Measurements from ENCODE around the gene ITFG1.
"Not testable (repeated sequence)": the region's sequence is repeated elsewhere in the genome, so short reads cannot be mapped to it uniquely, and the experiment has no call there.

Gene ITFG1

DNA sequence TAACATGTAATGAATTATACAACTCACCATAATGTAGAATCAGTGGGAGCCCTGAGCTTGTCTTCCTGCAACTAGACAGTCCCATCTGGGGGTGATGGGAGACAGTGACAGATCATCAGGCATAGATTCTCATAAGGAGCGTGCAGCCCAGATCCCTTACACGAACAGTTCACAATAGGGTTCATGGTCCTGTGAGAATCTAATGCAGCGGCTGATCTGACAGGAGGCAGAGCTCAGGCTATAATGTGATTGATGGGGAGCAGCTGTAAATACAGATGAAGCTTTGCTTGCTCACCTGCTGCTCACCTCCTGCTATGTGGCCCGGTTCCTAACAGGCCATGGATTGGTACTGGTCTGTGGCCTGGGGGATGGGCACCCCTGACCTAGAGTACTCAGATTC, 257.4 kb downstream of the ITFG1 start:
- DNase-seq; H3K36me3 Mint-ChIP-seq (ENCODE audit: insufficient read depth); H3K9me3 Mint-ChIP-seq; H3K4me1 Mint-ChIP-seq (ENCODE audit: low read depth in 2 of 2); ATAC-seq (replicated peaks); H3K27me3 Mint-ChIP-seq; H3K4me3 Mint-ChIP-seq; H3K27ac Mint-ChIP-seq: not testable (repeated sequence)

DNA sequence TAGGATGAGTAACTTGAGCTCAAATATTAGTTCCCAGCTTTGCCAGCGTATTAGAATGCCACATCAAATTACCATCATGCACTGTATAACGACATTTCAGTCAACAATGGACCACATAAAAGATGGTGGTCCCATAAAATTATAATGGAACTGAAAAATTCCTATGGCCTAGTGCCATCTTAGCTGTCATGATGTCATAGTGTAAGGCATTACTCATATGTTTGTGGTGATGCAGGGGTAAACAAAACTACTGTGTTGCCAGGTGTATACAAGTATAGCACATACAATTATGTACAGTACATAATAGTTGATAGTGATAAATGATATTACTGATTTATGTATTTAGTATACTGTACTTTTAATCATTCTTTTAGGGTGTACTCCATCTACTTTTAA, 262.7 kb downstream of the ITFG1 start:
- Mint-ChIP-seq H3K4me3 (no peak overlapping the region), H3K9me3 (no peaks in the 10 kb centered on the region), H3K4me1 (ENCODE audit: low read depth in 2 of 2) (no peaks in the 10 kb centered on the region), H3K36me3 (ENCODE audit: insufficient read depth) (no peaks in the 10 kb centered on the region), H3K27ac (no peak overlapping the region), H3K27me3 (no peaks in the 10 kb centered on the region)
- DNase-seq: no peak
- ATAC-seq (replicated peaks): no peak

DNA sequence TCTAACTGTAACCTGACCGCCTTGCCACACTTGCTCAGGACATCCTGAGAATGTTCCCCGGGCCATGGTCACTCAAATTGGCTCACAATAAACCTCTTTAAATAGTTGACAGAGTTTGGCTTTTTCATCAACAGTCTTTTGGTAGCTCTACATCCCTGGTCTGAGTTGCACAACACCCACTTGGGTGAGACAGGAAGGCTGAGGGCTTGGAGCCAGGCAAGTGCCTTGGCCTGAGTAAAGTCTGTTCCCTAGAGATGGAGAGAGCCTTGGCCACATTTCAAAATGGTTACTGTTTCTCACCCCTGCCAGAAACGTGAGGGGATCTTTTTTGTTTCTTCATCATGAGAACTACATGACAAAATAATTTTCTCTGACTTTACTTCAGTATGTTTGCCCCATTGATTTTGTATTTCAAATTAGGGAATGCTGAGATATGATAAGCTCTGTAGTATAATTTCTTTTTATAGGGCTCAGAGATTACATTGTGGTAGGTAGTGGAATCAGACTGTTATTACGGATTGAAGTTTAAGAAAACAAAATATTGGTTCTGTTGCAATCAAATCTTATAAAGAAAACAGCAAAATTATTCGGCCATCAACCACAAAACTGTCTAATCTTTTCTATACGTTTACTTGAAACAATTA, 263.2 kb downstream of the ITFG1 start:
- no peaks in the 10 kb centered on the region for H3K9me3 Mint-ChIP-seq

DNA sequence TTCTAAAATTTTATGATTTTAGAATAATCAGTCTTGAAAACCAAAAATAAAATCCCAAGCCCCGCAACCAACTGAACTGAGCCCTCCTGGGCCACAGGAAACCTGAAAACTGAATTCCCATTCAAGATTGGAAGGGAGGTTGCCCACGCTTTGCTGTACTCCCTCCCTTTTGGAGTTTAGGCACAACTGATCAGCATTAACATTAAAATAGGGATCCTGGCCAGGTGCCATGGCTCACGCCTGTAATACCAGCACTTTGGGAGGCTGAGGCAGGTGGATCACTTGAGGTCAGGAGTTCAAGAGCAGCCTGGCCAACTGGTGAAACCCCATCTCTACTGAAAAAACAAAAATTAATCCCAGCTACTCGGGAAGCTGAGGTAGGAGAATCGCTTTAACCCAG, 264.4 kb downstream of the ITFG1 start:
- no peak for ATAC-seq (replicated peaks)
- Mint-ChIP-seq H3K27me3 (no peaks in the 10 kb centered on the region), H3K27ac (no peak overlapping the region), H3K9me3 (no peaks in the 10 kb centered on the region), H3K36me3 (ENCODE audit: insufficient read depth) (peaks cover under 1% of the 10 kb centered on the region), H3K4me1 (ENCODE audit: low read depth in 2 of 2) (no peaks in the 10 kb centered on the region), H3K4me3 (no peak overlapping the region)
- no peak for DNase-seq

More for the DNA sequence above, 263.2 kb downstream of the ITFG1 start:
- no peaks in the 10 kb centered on the region for H3K27me3 Mint-ChIP-seq
- H3K4me1 Mint-ChIP-seq (ENCODE audit: low read depth in 2 of 2): no peaks in the 10 kb centered on the region
- no peak overlapping the region for H3K27ac Mint-ChIP-seq
- ATAC-seq (replicated peaks) (no peak), DNase-seq (no peak)
- H3K4me3 Mint-ChIP-seq: no peak overlapping the region
- no peaks in the 10 kb centered on the region for H3K36me3 Mint-ChIP-seq (ENCODE audit: insufficient read depth)

DNA sequence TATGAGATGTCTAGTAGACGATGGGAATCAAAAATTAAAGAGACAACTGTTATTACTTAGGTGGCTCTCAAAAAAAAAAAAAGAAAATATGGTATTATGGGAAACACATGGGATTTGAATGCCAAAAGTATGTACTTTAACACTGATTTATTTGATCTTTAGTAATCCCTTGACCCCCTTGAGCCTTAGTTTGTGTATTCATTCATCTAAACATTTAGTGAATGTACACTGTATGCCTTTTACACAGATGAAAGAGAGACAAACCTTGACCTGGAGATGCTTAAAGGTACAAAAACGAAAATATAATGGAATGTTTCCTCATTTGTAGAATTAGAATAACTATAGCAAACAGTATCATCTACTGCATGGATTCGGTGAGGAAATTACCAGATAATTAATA, 278.5 kb downstream of the ITFG1 start:
- Mint-ChIP-seq H3K4me1 (ENCODE audit: low read depth in 2 of 2) (peaks cover 0 to 5% of the 10 kb centered on the region in 2 donors), H3K27ac (no peak overlapping the region), H3K9me3 (no peaks in the 10 kb centered on the region), H3K36me3 (ENCODE audit: insufficient read depth) (no peaks in the 10 kb centered on the region), H3K27me3 (no peaks in the 10 kb centered on the region), H3K4me3 (no peak overlapping the region)
- DNase-seq (no peak), ATAC-seq (replicated peaks) (no peak)

DNA sequence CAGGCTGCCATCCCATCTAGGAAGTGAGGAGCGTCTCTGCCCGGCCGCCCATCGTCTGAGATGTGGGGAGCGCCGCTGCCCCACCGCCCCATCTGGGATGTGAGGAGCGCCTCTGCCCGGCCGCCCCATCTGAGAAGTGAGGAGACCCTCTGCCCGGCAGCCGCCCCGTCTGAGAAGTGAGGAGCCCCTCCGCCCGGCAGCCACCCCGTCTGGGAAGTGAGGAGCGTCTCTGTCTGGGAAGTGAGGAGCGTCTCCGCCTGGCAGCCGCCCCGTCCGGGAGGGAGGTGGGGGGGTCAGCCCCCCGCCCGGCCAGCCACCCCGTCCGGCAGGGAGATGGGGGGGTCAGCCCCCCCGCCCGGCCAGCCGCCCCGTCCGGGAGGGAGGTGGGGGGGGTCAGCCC, 279.8 kb downstream of the ITFG1 start:
- H3K4me1 Mint-ChIP-seq (ENCODE audit: low read depth in 2 of 2); ATAC-seq (replicated peaks); H3K27me3 Mint-ChIP-seq; H3K27ac Mint-ChIP-seq; H3K36me3 Mint-ChIP-seq (ENCODE audit: insufficient read depth); DNase-seq; H3K9me3 Mint-ChIP-seq; H3K4me3 Mint-ChIP-seq: not testable (repeated sequence)

DNA sequence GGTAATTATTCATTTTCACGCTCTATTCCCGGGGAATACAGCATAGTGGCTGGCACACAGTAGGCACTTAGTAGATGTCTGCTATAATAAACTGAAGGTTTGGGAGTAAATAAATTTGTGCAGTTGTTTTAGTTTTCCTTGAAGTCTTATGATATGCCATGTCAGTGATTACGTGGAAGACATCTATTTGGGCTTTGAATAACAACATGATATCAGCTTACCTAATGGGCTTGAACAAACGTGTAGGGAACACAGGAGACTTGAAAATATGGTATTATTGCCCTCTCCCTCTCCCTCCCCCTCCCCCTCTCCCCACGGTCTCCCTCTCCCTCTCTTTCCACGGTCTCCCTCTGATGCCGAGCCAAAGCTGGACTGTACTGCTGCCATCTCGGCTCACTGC, 280.8 kb downstream of the ITFG1 start:
- Mint-ChIP-seq H3K36me3 (ENCODE audit: insufficient read depth) (no peaks in the 10 kb centered on the region), H3K4me1 (ENCODE audit: low read depth in 2 of 2) (peaks cover 0 to 3% of the 10 kb centered on the region in 2 donors), H3K4me3 (no peak overlapping the region), H3K27ac (peak overlapping the region in 1 of 2 donors; percentile 59), H3K9me3 (no peaks in the 10 kb centered on the region), H3K27me3 (no peaks in the 10 kb centered on the region)
- DNase-seq (no peak), ATAC-seq (replicated peaks) (no peak)

DNA sequence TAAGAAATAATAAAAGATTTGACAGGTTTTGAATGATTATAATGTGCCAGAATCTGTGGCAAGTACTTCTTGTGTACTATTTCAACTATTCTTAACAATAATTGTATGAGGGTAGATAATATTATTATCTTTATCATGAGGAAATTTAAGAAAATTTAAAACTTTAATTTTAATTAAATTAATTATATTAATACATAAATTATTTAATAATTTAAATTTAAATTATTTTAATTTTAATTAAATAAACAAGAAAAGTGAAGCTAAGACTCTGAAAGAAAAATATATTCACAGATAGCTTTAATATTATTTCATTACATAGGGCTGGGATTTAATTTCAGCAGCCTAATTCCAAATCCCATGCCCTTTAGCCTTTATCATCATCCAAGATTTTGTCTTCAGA, 285.7 kb downstream of the ITFG1 start:
- no peak overlapping the region for H3K4me3 Mint-ChIP-seq
- H3K27ac Mint-ChIP-seq: no peak overlapping the region
- H3K4me1 Mint-ChIP-seq (ENCODE audit: low read depth in 2 of 2): peaks cover 2 to 7% of the 10 kb centered on the region in 2 donors
- DNase-seq: no peak
- H3K9me3 Mint-ChIP-seq: no peaks in the 10 kb centered on the region
- no peak for ATAC-seq (replicated peaks)
- no peaks in the 10 kb centered on the region for H3K27me3 Mint-ChIP-seq
- no peaks in the 10 kb centered on the region for H3K36me3 Mint-ChIP-seq (ENCODE audit: insufficient read depth)

DNA sequence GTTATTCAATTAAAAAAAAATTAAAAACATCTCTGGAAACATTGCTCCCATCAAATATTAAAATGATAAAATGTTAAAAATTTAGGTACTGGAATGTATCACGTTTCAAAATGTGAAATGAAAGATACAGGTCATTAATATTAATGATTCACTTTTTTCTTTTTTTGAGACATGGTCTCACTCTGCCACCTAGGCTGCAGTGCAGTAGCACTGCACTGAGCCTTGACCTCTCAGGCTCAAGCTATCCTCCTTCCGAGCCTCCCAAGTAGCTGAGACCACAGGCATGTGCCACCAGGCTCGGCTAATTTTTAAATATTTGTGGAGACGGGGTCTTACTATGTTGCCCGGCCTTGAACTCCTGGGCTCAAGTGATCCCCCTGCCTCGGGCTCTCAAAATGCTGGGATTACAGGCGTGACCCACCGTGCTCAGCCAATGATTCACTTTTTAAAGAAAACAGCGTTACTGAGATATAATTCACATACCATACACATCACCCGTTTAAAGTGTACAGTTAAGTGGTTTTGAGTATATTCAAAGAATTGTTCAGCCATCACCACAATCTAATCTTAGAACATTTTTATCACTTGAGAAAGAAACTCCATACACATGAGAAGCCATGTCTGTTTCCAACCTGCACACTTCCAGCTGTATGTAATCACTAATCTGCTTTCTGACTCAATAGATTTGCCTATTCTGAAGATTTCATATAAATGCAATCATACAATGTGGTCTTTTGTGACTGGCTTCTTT, 298.0 kb downstream of the ITFG1 start:
- Mint-ChIP-seq H3K27ac (no peak overlapping the region), H3K4me1 (ENCODE audit: low read depth in 2 of 2) (no peaks in the 10 kb centered on the region), H3K27me3 (no peaks in the 10 kb centered on the region)

DNA sequence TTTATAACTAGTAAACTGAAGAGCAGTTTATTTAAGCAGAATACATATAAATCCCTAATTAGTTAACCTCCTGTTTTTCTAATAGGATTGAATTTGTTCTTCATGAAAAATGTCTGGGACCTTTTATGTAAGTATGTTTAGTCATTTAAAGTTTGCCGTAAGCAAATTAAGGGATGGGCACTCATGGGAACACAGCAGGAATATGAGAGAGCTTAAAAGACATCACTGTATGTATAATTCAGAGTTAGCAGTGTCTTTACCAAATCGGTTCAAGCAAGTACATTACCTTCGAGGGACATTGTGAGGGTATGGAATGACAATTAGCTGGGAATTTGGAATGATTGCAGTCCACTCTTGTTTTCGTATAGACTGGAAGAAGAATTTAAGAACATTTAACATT, 299.4 kb downstream of the ITFG1 start:
- ATAC-seq (replicated peaks) (no peak), DNase-seq (no peak)
- Mint-ChIP-seq H3K27ac (no peak overlapping the region), H3K36me3 (ENCODE audit: insufficient read depth) (peaks cover 13% of the 10 kb centered on the region), H3K9me3 (no peaks in the 10 kb centered on the region), H3K4me3 (no peak overlapping the region), H3K4me1 (ENCODE audit: low read depth in 2 of 2) (no peaks in the 10 kb centered on the region), H3K27me3 (no peaks in the 10 kb centered on the region)

More for the DNA sequence above, 298.0 kb downstream of the ITFG1 start:
- no peaks in the 10 kb centered on the region for H3K9me3 Mint-ChIP-seq
- no peak overlapping the region for H3K4me3 Mint-ChIP-seq
- DNase-seq: no peak
- ATAC-seq (replicated peaks): no peak
- H3K36me3 Mint-ChIP-seq (ENCODE audit: insufficient read depth): peaks cover 13% of the 10 kb centered on the region

DNA sequence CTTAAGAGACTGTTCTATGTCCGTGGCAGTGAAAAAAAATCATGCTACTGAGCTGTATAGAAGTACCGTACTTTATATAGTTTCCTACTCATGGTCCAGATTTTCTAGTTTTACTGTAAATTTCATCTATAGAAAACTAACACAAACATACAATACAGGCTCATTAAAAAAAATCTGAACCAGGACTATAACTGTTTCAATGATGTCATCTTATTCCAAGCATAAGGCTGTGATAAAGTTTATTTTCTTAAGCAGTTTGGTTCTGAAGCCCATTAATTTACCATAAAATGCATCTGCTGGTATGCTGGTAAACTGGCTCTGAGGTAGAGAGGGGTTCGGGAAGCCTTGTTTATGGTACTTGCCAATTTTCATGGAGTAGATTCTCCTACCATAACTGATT, 300.4 kb downstream of the ITFG1 start:
- Mint-ChIP-seq H3K27ac (no peak overlapping the region), H3K4me3 (no peak overlapping the region), H3K4me1 (ENCODE audit: low read depth in 2 of 2) (no peaks in the 10 kb centered on the region), H3K27me3 (no peaks in the 10 kb centered on the region), H3K36me3 (ENCODE audit: insufficient read depth) (peaks cover 13% of the 10 kb centered on the region), H3K9me3 (no peaks in the 10 kb centered on the region)
- DNase-seq (no peak), ATAC-seq (replicated peaks) (no peak)

DNA sequence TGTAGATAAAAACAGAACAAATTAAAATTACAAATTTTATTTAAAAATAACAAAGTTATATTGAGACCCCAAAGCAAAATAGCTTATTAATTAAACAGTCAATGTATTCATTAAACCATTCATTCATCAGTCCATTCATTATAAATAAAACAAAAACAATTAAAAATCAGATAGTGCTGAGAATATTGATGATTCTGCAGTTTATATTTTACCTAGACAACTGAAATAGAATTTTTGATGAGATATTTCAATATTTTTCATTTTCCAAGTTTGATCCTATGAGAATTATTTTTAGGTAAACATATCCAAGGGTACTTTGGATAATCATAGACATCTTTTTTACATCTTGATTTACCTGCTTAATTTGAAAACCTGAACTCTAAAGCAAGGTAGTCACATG, 301.9 kb downstream of the ITFG1 start:
- Mint-ChIP-seq H3K27me3 (no peaks in the 10 kb centered on the region), H3K9me3 (no peaks in the 10 kb centered on the region), H3K36me3 (ENCODE audit: insufficient read depth) (peaks cover 13% of the 10 kb centered on the region), H3K27ac (no peak overlapping the region), H3K4me1 (ENCODE audit: low read depth in 2 of 2) (no peaks in the 10 kb centered on the region), H3K4me3 (no peak overlapping the region)
- ATAC-seq (replicated peaks) (no peak), DNase-seq (no peak)

DNA sequence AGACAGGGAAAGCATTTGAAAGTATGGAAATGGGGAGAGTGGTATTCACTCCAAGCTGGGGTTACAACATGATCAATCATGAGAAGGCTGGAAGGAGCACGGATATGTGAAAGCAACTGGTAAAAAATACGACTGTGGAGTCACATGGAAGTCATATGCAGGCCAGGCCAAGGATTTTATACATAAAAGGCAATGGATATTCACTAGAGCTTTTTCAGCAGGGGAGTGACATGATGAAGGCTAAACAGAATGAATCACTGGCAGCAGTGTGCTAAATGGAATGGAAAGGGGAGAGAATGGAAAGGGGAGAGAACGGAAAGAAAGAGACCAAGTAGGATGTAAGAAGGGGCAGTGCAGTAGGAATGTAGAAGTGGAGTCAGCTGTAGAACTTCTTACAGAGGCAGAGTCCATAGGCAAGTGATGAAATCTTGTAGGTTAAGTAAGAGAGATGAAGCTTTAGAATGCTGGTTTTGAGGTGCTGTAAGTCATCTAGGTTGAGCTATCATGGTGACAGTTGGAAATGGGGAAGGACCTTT, 304.1 kb downstream of the ITFG1 start:
- no peak for ATAC-seq (replicated peaks)
- no peak for DNase-seq
- Mint-ChIP-seq H3K4me3 (no peak overlapping the region), H3K4me1 (ENCODE audit: low read depth in 2 of 2) (no peaks in the 10 kb centered on the region), H3K27ac (no peak overlapping the region), H3K9me3 (no peaks in the 10 kb centered on the region), H3K36me3 (ENCODE audit: insufficient read depth) (peaks cover 13% of the 10 kb centered on the region), H3K27me3 (no peaks in the 10 kb centered on the region)

DNA sequence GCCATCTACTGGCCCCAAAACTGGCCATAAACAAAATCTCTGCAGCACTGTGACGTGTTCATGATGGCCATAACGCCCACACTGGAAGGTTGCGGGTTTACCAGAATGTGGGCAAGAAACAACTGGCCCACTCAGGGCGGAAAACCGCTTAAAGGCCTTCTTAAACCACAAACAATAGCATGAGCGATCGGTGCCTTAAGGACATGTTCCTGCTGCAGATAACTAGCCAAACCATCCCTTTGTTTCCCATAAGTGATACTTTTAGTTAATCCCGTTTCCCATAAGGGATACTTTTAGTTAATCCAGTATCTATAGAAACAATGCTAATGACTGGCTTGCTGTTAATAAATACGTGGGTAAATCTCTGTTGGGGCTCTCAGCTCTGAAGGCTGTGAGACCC, 308.4 kb downstream of the ITFG1 start:
- not testable (repeated sequence) for DNase-seq; ATAC-seq (replicated peaks); H3K27me3 Mint-ChIP-seq; H3K9me3 Mint-ChIP-seq; H3K4me3 Mint-ChIP-seq; H3K4me1 Mint-ChIP-seq (ENCODE audit: low read depth in 2 of 2); H3K27ac Mint-ChIP-seq; H3K36me3 Mint-ChIP-seq (ENCODE audit: insufficient read depth)

All from effector memory CD8-positive, alpha-beta T cell (primary cell).